GM12878 (cell line): ENCODE results near the gene COL20A1.

Experiments
- EP300 ChIP-seq, 2 experiments: fragments of 150-350 bp in 1 of 2; IDR thresholded peaks; 2 replicates each; pipeline ENCODE4 v1.6.1; 2011 to 2012; ENCODE audit warnings: low read depth in 2 of 2, low read length in 2 of 2, borderline replicate concordance in 1 of 2, improper control_type of control experiment in 1 of 2, inconsistent platforms in 1 of 2; ENCODE audit not compliant: control insufficient read depth in 1 of 2
- ETV6 ChIP-seq, 2 experiments: fragments of 450-650 bp in 1 of 2; IDR thresholded peaks in 1 of 2; conservative IDR thresholded peaks in 1 of 2; 2 replicates each; pipeline ENCODE4 v1.6.1; 2014; ENCODE audit warnings: antibody characterized with exemption in 1 of 2, borderline replicate concordance in 1 of 2, low read depth in 1 of 2, mild to moderate bottlenecking in 1 of 2, moderate library complexity in 1 of 2
- EZH2 ChIP-seq: IDR thresholded peaks from 2 replicates; pipeline ENCODE4 v1.6.1; 2012; ENCODE audit warnings: low read depth, mild to moderate bottlenecking, control low read depth, inconsistent platforms, low read length, borderline replicate concordance; ENCODE audit not compliant: control insufficient read depth
- KLF5 ChIP-seq: fragments of 450-650 bp; IDR thresholded peaks from 2 replicates; pipeline ENCODE4 v1.6.1; 2014; ENCODE audit warnings: mild to moderate bottlenecking; ENCODE audit not compliant: partially characterized antibody
- POLR2A ChIP-seq: IDR thresholded peaks from 2 replicates; pipeline ENCODE4 v1.6.1; 2011; ENCODE audit warnings: low read depth, mild to moderate bottlenecking, low read length
- RAD21 ChIP-seq: IDR thresholded peaks from 2 replicates; pipeline ENCODE4 v1.6.1; 2011; ENCODE audit warnings: mild to moderate bottlenecking, low read depth, low read length, moderate library complexity; ENCODE audit not compliant: insufficient read depth
- RBBP5 ChIP-seq: fragments of 200-600 bp; sonication (generic); conservative IDR thresholded peaks from 2 replicates; pipeline ENCODE4 v1.6.1; 2016
- TF ChIP-seq, protein P1 (sequence below), 3 experiments: IDR thresholded peaks in 2 of 3; conservative IDR thresholded peaks in 1 of 3; 2 replicates each; pipeline ENCODE4 v1.5.1; 2011; ENCODE audit warnings: low read depth in 3 of 3, low read length in 3 of 3, mild to moderate bottlenecking in 3 of 3, control low read depth in 2 of 3, moderate library complexity in 2 of 3, inconsistent platforms in 1 of 3, mixed read lengths in 1 of 3; ENCODE audit not compliant: control insufficient read depth in 2 of 3, insufficient read depth in 1 of 3; ENCODE audit errors: extremely low read depth in 1 of 3
- TF ChIP-seq, protein P2 (sequence below): fragments of 450-650 bp; IDR thresholded peaks from 2 replicates; pipeline ENCODE4 v1.6.1; 2017; ENCODE audit warnings: antibody characterized with exemption, mild to moderate bottlenecking, moderate library complexity
- TF ChIP-seq, protein P3 (sequence below): fragments of 450-650 bp; IDR thresholded peaks from 2 replicates; pipeline ENCODE4 v1.6.1; 2018; ENCODE audit warnings: borderline replicate concordance, mild to moderate bottlenecking; ENCODE audit not compliant: partially characterized antibody
- TF ChIP-seq, protein P4 (sequence below): fragments of 450-650 bp; IDR thresholded peaks from 2 replicates; pipeline ENCODE4 v1.6.1; 2017; ENCODE audit warnings: mild to moderate bottlenecking
- TF ChIP-seq, protein P5 (sequence below): IDR thresholded peaks from 2 replicates; pipeline ENCODE4 v1.6.1; 2012; ENCODE audit warnings: mild to moderate bottlenecking, low read depth, low read length

DNA sequence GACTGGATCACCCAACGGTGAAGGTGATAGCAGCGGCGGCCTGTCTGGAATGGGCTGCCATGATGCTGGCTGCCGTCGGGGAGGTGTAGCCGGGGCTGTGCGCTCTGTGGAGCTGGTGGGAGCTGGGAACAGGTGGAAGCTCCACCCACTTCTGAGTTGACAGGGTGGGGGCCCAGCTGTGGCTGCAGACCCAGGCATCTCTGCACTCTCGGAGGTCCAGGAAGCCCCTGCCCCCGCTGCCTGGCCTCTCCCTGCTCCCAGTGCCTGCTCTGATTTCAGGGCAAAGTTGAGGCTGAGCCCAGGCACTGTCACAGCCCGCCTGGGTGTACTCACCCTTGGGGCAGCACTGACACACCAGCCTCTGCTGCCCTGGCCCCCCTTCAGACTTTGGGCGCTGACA, 86.3 kb downstream of the COL20A1 start:
- TF ChIP-seq, protein P1, sequence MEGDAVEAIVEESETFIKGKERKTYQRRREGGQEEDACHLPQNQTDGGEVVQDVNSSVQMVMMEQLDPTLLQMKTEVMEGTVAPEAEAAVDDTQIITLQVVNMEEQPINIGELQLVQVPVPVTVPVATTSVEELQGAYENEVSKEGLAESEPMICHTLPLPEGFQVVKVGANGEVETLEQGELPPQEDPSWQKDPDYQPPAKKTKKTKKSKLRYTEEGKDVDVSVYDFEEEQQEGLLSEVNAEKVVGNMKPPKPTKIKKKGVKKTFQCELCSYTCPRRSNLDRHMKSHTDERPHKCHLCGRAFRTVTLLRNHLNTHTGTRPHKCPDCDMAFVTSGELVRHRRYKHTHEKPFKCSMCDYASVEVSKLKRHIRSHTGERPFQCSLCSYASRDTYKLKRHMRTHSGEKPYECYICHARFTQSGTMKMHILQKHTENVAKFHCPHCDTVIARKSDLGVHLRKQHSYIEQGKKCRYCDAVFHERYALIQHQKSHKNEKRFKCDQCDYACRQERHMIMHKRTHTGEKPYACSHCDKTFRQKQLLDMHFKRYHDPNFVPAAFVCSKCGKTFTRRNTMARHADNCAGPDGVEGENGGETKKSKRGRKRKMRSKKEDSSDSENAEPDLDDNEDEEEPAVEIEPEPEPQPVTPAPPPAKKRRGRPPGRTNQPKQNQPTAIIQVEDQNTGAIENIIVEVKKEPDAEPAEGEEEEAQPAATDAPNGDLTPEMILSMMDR (IDR thresholded peaks at IDR 0.05 in 2 of 3, conservative IDR thresholded peaks at IDR 0.05 in 1 of 3; ENCODE audit: control insufficient read depth in 2 of 3, extremely low read depth in 1 of 3, insufficient read depth in 1 of 3, low read depth in 3 of 3, low read length in 3 of 3), result no peak
- TF ChIP-seq, protein P2, sequence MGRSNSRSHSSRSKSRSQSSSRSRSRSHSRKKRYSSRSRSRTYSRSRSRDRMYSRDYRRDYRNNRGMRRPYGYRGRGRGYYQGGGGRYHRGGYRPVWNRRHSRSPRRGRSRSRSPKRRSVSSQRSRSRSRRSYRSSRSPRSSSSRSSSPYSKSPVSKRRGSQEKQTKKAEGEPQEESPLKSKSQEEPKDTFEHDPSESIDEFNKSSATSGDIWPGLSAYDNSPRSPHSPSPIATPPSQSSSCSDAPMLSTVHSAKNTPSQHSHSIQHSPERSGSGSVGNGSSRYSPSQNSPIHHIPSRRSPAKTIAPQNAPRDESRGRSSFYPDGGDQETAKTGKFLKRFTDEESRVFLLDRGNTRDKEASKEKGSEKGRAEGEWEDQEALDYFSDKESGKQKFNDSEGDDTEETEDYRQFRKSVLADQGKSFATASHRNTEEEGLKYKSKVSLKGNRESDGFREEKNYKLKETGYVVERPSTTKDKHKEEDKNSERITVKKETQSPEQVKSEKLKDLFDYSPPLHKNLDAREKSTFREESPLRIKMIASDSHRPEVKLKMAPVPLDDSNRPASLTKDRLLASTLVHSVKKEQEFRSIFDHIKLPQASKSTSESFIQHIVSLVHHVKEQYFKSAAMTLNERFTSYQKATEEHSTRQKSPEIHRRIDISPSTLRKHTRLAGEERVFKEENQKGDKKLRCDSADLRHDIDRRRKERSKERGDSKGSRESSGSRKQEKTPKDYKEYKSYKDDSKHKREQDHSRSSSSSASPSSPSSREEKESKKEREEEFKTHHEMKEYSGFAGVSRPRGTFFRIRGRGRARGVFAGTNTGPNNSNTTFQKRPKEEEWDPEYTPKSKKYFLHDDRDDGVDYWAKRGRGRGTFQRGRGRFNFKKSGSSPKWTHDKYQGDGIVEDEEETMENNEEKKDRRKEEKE, result no peak
- TF ChIP-seq ETV6 (conservative IDR thresholded peaks at IDR 0.05 in 1 of 2, IDR thresholded peaks at IDR 0.05 in 1 of 2; ENCODE audit: borderline replicate concordance in 1 of 2, low read depth in 1 of 2), result no peak
- TF ChIP-seq POLR2A, result no peak
- TF ChIP-seq, protein P3, sequence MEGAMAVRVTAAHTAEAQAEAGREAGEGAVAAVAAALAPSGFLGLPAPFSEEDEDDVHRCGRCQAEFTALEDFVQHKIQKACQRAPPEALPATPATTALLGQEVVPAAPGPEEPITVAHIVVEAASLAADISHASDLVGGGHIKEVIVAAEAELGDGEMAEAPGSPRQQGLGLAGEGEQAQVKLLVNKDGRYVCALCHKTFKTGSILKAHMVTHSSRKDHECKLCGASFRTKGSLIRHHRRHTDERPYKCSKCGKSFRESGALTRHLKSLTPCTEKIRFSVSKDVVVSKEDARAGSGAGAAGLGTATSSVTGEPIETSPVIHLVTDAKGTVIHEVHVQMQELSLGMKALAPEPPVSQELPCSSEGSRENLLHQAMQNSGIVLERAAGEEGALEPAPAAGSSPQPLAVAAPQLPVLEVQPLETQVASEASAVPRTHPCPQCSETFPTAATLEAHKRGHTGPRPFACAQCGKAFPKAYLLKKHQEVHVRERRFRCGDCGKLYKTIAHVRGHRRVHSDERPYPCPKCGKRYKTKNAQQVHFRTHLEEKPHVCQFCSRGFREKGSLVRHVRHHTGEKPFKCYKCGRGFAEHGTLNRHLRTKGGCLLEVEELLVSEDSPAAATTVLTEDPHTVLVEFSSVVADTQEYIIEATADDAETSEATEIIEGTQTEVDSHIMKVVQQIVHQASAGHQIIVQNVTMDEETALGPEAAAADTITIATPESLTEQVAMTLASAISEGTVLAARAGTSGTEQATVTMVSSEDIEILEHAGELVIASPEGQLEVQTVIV, result no peak
- TF ChIP-seq, protein P4, sequence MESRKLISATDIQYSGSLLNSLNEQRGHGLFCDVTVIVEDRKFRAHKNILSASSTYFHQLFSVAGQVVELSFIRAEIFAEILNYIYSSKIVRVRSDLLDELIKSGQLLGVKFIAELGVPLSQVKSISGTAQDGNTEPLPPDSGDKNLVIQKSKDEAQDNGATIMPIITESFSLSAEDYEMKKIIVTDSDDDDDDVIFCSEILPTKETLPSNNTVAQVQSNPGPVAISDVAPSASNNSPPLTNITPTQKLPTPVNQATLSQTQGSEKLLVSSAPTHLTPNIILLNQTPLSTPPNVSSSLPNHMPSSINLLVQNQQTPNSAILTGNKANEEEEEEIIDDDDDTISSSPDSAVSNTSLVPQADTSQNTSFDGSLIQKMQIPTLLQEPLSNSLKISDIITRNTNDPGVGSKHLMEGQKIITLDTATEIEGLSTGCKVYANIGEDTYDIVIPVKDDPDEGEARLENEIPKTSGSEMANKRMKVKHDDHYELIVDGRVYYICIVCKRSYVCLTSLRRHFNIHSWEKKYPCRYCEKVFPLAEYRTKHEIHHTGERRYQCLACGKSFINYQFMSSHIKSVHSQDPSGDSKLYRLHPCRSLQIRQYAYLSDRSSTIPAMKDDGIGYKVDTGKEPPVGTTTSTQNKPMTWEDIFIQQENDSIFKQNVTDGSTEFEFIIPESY, result no peak
- TF ChIP-seq RAD21, result no peak
- no peak for TF ChIP-seq EP300 (IDR thresholded peaks at IDR 0.05; ENCODE audit: borderline replicate concordance in 1 of 2, control insufficient read depth in 1 of 2, low read depth in 2 of 2, low read length in 2 of 2)
- TF ChIP-seq RBBP5, result no peak
- no peak for TF ChIP-seq EZH2
- TF ChIP-seq, protein P5, sequence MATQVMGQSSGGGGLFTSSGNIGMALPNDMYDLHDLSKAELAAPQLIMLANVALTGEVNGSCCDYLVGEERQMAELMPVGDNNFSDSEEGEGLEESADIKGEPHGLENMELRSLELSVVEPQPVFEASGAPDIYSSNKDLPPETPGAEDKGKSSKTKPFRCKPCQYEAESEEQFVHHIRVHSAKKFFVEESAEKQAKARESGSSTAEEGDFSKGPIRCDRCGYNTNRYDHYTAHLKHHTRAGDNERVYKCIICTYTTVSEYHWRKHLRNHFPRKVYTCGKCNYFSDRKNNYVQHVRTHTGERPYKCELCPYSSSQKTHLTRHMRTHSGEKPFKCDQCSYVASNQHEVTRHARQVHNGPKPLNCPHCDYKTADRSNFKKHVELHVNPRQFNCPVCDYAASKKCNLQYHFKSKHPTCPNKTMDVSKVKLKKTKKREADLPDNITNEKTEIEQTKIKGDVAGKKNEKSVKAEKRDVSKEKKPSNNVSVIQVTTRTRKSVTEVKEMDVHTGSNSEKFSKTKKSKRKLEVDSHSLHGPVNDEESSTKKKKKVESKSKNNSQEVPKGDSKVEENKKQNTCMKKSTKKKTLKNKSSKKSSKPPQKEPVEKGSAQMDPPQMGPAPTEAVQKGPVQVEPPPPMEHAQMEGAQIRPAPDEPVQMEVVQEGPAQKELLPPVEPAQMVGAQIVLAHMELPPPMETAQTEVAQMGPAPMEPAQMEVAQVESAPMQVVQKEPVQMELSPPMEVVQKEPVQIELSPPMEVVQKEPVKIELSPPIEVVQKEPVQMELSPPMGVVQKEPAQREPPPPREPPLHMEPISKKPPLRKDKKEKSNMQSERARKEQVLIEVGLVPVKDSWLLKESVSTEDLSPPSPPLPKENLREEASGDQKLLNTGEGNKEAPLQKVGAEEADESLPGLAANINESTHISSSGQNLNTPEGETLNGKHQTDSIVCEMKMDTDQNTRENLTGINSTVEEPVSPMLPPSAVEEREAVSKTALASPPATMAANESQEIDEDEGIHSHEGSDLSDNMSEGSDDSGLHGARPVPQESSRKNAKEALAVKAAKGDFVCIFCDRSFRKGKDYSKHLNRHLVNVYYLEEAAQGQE, result no peak
- no peak for TF ChIP-seq KLF5
